Spleen (tissue), 7 donors: Measurements from ENCODE around the gene VIL1.

Source experiments
- CTCF ChIP-seq, 11 experiments: fragments of 200-600 bp in 7 of 11; fragments of 450-650 bp in 4 of 11; sonication (generic) in 4 of 11; IDR thresholded peaks in 8 of 11; conservative IDR thresholded peaks in 3 of 11; 1 replicate in 7 of 11; 2 replicates in 4 of 11; pipeline versions ENCODE4 v1.4.0 to v1.8.0; 2016 to 2021; ENCODE audit warnings: antibody characterized with exemption in 11 of 11, inconsistent platforms in 4 of 11, mild to moderate bottlenecking in 1 of 11
- POLR2A ChIP-seq, 3 donors: fragments of 450-650 bp; IDR thresholded peaks; one replicate each; pipeline ENCODE4 v1.5.1; 2017; ENCODE audit warnings: antibody characterized with exemption in 3 of 3, mild to moderate bottlenecking in 1 of 3
- POLR2AphosphoS5 ChIP-seq, 3 donors: sonication (generic); formaldehyde crosslinking; IDR thresholded peaks; one replicate each; pipeline ENCODE4 v1.5.1; 2017; ENCODE audit warnings: antibody characterized with exemption in 3 of 3
- donor health status: DM: no; HTN: no; CAD: no; lungs with moderate emphysema.
- donor health status: DM: no; HTN: no; CAD: no.
- donor health status: DM: no; HTN: no; CAD: no.

GRCh38 chr2:218425531-218425930, 6.6 kb downstream of the VIL1 start:
- no peak for TF ChIP-seq CTCF (IDR thresholded peaks at IDR 0.05 in 8 of 11, conservative IDR thresholded peaks at IDR 0.05 in 3 of 11)
- TF ChIP-seq POLR2A (IDR thresholded peaks at IDR 0.05): no peak
- TF ChIP-seq POLR2AphosphoS5 (IDR thresholded peaks at IDR 0.05): no peak
